Measurements from ENCODE around the gene ABLIM1. TPM values are rescaled to one million over a fixed set of nuclear protein-coding genes. Genes with fewer than 3 reads are reported as not detected.
A peak's percentile ranks its signal among the peaks of the same experiment; 100 is the strongest.

ABLIM1 gene
- total and polyA plus RNA-seq, 2 of the 13 experiments (the other 11 are each of a cell fraction or from before 2014, with no cell fraction given), result 59.4 to 92.7 TPM

DNA sequence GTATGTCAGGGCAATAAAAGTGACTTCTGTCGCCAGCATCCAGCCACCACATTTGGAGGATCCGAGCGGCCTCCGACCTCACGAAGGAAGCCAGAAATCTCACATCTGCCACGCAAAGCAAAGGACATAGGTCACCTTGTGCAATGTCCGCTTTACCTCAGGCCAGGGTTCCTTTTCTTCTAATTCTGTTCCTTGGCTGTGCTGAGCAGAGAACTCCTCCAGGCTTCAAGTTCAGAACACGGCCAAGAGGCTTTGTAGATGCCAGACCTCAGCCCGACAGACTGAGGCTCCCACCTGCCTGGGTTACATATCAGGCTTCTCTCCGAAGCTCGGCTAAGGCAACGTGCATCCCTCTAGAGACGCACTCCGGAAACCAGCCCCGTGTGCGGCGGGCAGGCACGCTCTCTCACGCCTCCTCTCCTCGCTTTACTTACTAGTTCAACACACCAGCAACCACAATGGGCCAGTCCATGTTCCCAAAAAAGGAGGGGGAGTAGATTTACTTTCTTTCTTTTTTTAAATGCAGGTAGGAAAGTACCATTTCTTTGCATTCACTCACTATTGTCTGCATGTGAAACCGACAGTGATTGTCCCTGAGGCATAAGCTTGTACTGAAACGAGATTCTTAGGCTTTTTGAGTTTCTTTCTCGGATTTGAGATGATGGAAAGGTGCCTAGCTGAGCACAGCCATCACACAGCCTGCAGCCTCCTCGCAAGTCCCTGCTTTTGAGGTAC, 131.4 kb downstream of the ABLIM1 start (continued):
- no peak; the same call in 1 of the 2 replicates for TF ChIP-seq ZBTB25 (CRISPR knock-in tag; IDR thresholded peaks at IDR 0.05)
- TF ChIP-seq ZNF274 (CRISPR knock-in tag; IDR thresholded peaks at IDR 0.05), result no peak; the same call in 1 of the 2 replicates
- TF ChIP-seq NCOA2 (CRISPR knock-in tag; IDR thresholded peaks at IDR 0.05), result peak; percentile 59
- TF ChIP-seq DNMT1 (CRISPR knock-in tag; IDR thresholded peaks at IDR 0.05), result no peak
- TF ChIP-seq ZBTB43 (CRISPR knock-in tag; conservative IDR thresholded peaks at IDR 0.05), result peak; percentile 95
- TF ChIP-seq KMT2B (CRISPR knock-in tag; IDR thresholded peaks at IDR 0.05), result peak; percentile 76
- TF ChIP-seq, protein P1, sequence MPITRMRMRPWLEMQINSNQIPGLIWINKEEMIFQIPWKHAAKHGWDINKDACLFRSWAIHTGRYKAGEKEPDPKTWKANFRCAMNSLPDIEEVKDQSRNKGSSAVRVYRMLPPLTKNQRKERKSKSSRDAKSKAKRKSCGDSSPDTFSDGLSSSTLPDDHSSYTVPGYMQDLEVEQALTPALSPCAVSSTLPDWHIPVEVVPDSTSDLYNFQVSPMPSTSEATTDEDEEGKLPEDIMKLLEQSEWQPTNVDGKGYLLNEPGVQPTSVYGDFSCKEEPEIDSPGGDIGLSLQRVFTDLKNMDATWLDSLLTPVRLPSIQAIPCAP (CRISPR knock-in tag; IDR thresholded peaks at IDR 0.05; ENCODE audit: low read depth), result no peak; the same call in none of the 2 replicates
- peak; percentile 82 for TF ChIP-seq MEF2D (CRISPR knock-in tag; IDR thresholded peaks at IDR 0.05)
- TF ChIP-seq PHF21A (CRISPR knock-in tag; IDR thresholded peaks at IDR 0.05), result no peak
- peak; percentile 84 for TF ChIP-seq ZMYM3 (CRISPR knock-in tag; IDR thresholded peaks at IDR 0.05)
- TF ChIP-seq RERE (CRISPR knock-in tag; IDR thresholded peaks at IDR 0.05; ENCODE audit: low read depth), result peak; percentile 32; the same call in 1 of the 2 replicates
- TF ChIP-seq TBP (CRISPR knock-in tag; IDR thresholded peaks at IDR 0.05), result no peak
- TF ChIP-seq ZNF530 (CRISPR knock-in tag; IDR thresholded peaks at IDR 0.05; ENCODE audit: low read depth), result no peak
- no peak; the same call in 1 of the 2 replicates for TF ChIP-seq BCL6 (CRISPR knock-in tag; IDR thresholded peaks at IDR 0.05)
- peak; percentile 59; the same call in 1 of the 2 replicates for TF ChIP-seq REPIN1 (CRISPR knock-in tag; IDR thresholded peaks at IDR 0.05; ENCODE audit: borderline replicate concordance, low read depth)
- no peak for TF ChIP-seq IRX3 (CRISPR knock-in tag; IDR thresholded peaks at IDR 0.05; ENCODE audit: borderline replicate concordance, low read depth)
- 0 out of 2 replicates have a peak, but pooled peaks have one; percentile 53 for TF ChIP-seq MZF1 (CRISPR knock-in tag; IDR thresholded peaks at IDR 0.05; ENCODE audit: borderline replicate concordance)
- peak; percentile 22; the same call in 1 of the 2 replicates for TF ChIP-seq GMEB2 (CRISPR knock-in tag; IDR thresholded peaks at IDR 0.05; ENCODE audit: low read depth)
- TF ChIP-seq ZBTB8A (CRISPR knock-in tag; IDR thresholded peaks at IDR 0.05; ENCODE audit: borderline replicate concordance, low read depth), result no peak

Data from HepG2 (cell line).